Right lobe of liver (tissue), 6 donors: ENCODE results near the gene OTOP2. TPM values are rescaled to one million over a fixed set of nuclear protein-coding genes. Genes with fewer than 3 reads are reported as not detected.
A peak's percentile ranks its signal among the peaks of the same experiment; 100 is the strongest.

Source experiments
- ATAC-seq, 4 donors: fragments of 200-7000 bp; cut with Tn5 transposase; one replicate each; pipeline ENCODE4 v1.9.1; 2020; ENCODE audit warnings: mild to moderate bottlenecking in 4 of 4, moderate library complexity in 4 of 4
- DNase-seq, 3 donors: peaks; one replicate each; pipeline ENCODE4 v3.0.0-alpha.2; 2020
- H3K27ac ChIP-seq, 3 donors: fragments of 200-600 bp; one replicate each; pipeline ENCODE4 v1.8.0; 2022
- H3K27me3 ChIP-seq, 2 donors: fragments of 200-600 bp; one replicate each; pipeline ENCODE4 v1.8.0; 2022
- H3K36me3 ChIP-seq, 4 donors: fragments of 200-600 bp; sonication (generic) in 1 of 4; one replicate each; pipeline versions ENCODE4 v1.5.1 to v1.8.0; 2017 to 2022; ENCODE audit warnings: control low read depth in 1 of 4
- H3K4me1 ChIP-seq, 4 donors: fragments of 200-600 bp; sonication (generic) in 1 of 4; one replicate each; pipeline versions ENCODE4 v1.5.1 to v1.8.0; 2017 to 2022; ENCODE audit warnings: control low read depth in 1 of 4
- H3K4me3 ChIP-seq, 3 donors: fragments of 200-600 bp; one replicate each; pipeline ENCODE4 v1.8.0; 2022
- H3K9me3 ChIP-seq, 4 donors: fragments of 200-600 bp; sonication (generic) in 1 of 4; one replicate each; pipeline versions ENCODE4 v1.5.1 to v1.8.0; 2017 to 2022; ENCODE audit warnings: control low read depth in 1 of 4
- POLR2A ChIP-seq: fragments of 450-650 bp; IDR thresholded peaks from one replicate; pipeline ENCODE4 v1.6.1; 2017; ENCODE audit warnings: antibody characterized with exemption, mild to moderate bottlenecking
- WGBS: methylation state at CpG from one replicate; pipeline ENCODE4 v1.1.6; 2018; ENCODE audit warnings: low coverage, low lambda C conversion rate; ENCODE audit not compliant: insufficient coverage; ENCODE audit errors: missing lambda C conversion rate; 5-methylcytosine and 5-hydroxymethylcytosine counted together
- intact Hi-C, 2 donors: fragments of 100-400 bp; cut with DNase I; formaldehyde crosslinking; loops; one replicate each; pipeline versions ENCODE4 v1.11.2 to v1.14.1; 2022
- long read RNA-seq: library from polyadenylated mRNA; unstranded; transcript quantifications from one replicate; pipeline ENCODE4 v2.0.0, GENCODE V29; 2019
- total RNA-seq, 6 experiments: library from RNA; depleted of rRNA in 2 of 6; stranded (reverse); fragments of >200 nt in 2 of 6; fragmentation: NEBNext Ultra II Directional in 3 of 6; extraction: Animal tissue kit (Norgen Biotek cat#: 25700) in 3 of 6; gene quantifications; one replicate each; pipeline versions ENCODE4 v1.1.0 to v1.2.4, GENCODE V29; 2016 to 2023
- TF ChIP-seq, protein P1 (sequence below), 4 donors: fragments of 200-600 bp in 3 of 4; fragments of 450-650 bp in 1 of 4; IDR thresholded peaks; one replicate each; pipeline versions ENCODE4 v1.5.1 to v1.8.0; 2016 to 2022; ENCODE audit warnings: antibody characterized with exemption in 4 of 4, mild to moderate bottlenecking in 2 of 4
- donor health status: DM: no; HTN: yes; CAD: no.
- donor health status: DM: no; HTN: no; CAD: no.
- donor health status: DM: no; HTN: no; CAD: no.
- donor health status: DM: no; HTN: yes; CAD: no.
- donor health status: DM: no; HTN: yes; CAD: no.

OTOP2 gene, protein sequence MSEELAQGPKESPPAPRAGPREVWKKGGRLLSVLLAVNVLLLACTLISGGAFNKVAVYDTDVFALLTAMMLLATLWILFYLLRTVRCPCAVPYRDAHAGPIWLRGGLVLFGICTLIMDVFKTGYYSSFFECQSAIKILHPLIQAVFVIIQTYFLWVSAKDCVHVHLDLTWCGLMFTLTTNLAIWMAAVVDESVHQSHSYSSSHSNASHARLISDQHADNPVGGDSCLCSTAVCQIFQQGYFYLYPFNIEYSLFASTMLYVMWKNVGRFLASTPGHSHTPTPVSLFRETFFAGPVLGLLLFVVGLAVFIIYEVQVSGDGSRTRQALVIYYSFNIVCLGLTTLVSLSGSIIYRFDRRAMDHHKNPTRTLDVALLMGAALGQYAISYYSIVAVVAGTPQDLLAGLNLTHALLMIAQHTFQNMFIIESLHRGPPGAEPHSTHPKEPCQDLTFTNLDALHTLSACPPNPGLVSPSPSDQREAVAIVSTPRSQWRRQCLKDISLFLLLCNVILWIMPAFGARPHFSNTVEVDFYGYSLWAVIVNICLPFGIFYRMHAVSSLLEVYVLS
- total RNA-seq: not detected
- long read RNA-seq: 0 reads

DNA sequence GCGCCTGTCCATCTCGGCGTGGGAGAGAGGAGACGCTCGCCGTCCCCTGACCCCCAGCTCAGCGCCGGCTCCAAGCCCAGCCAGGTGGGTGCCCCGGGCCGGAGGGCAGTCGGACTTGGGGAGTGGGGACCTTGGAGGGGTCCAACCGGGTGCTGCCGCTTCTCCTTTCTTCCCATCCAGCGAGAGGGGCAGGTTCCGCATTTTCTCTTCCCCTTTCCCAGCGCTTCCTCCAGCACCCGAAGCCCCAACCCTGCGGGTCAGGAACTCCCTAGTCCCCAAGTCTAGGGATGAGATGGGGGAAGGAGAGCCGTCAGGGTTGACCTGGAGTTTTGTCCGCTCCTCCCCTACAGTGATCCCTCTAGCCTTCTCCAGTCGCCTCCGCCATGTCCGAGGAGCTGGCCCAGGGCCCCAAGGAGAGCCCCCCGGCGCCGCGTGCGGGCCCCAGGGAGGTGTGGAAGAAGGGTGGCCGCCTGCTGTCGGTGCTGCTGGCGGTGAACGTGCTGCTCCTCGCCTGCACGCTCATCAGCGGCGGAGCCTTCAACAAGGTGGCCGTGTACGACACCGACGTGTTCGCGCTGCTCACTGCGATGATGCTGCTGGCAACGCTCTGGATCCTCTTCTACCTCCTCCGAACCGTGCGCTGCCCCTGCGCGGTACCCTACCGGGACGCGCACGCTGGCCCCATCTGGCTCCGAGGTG is at the start of gene OTOP2:
TSS of gene OTOP2 (plus strand) at position 24 of the 699 bp plus-strand sequence. CDS start at position 384, 360 bp downstream.
- Histone ChIP-seq H3K36me3 (no peaks in the 10 kb centered on the region), H3K9me3 (no peaks in the 10 kb centered on the region), H3K4me3 (no peak within 1 kb of the TSS), H3K27ac (no peak within 1 kb of the TSS), H3K4me1 (peaks cover 0 to 12% (median 4%) of the 10 kb centered on the region in 4 donors), H3K27me3 (peaks cover 0 to 22% of the 10 kb centered on the region in 2 donors)
- intact Hi-C loops: loop anchor here in 1 of 2 donors (5.0 kb wide), 1 partner anchor 33 kb away; no protein-coding TSS in a partner anchor
- ATAC-seq (peak; percentile 7 to 56 (median 22)), DNase-seq (no peak)
- WGBS: 0% methylated on average over 9 of the region's 54 CpGs
- TF ChIP-seq, protein P1, sequence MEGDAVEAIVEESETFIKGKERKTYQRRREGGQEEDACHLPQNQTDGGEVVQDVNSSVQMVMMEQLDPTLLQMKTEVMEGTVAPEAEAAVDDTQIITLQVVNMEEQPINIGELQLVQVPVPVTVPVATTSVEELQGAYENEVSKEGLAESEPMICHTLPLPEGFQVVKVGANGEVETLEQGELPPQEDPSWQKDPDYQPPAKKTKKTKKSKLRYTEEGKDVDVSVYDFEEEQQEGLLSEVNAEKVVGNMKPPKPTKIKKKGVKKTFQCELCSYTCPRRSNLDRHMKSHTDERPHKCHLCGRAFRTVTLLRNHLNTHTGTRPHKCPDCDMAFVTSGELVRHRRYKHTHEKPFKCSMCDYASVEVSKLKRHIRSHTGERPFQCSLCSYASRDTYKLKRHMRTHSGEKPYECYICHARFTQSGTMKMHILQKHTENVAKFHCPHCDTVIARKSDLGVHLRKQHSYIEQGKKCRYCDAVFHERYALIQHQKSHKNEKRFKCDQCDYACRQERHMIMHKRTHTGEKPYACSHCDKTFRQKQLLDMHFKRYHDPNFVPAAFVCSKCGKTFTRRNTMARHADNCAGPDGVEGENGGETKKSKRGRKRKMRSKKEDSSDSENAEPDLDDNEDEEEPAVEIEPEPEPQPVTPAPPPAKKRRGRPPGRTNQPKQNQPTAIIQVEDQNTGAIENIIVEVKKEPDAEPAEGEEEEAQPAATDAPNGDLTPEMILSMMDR (IDR thresholded peaks at IDR 0.05): no peak
- TF ChIP-seq POLR2A: no peak

DNA sequence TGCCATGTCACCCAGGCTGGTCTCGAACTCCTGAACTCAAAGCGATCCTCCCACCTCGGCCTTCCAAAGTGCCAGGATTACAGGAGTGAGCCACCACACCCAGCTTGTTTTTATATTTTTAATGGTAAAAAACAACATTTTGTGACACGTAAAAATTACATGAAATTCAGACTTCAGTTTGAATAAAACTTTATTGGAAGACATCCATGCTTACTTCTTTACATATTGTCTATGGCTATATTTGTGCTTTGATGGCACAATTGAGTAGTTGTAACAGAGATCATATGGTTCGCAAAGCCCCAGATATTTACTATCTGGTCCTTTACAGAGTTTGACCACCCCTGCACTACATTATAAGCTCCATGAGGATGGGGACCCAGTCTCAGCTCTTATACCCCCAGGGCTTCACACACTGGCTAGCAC is 49.4 kb upstream of the OTOP2 start:
- Histone ChIP-seq H3K9me3 (no peaks in the 10 kb centered on the region), H3K36me3 (no peaks in the 10 kb centered on the region), H3K4me1 (peaks cover 0 to 12% (median 4%) of the 10 kb centered on the region in 4 donors), H3K27me3 (no peaks in the 10 kb centered on the region), H3K27ac (no peak overlapping the region), H3K4me3 (no peak overlapping the region)
- 97% methylated on average over 5 of the region's 5 CpGs for WGBS
- no peak for DNase-seq
- intact Hi-C loops: no loop called here
- TF ChIP-seq, protein P1 (IDR thresholded peaks at IDR 0.05): no peak
- TF ChIP-seq POLR2A: no peak
- no peak for ATAC-seq

DNA sequence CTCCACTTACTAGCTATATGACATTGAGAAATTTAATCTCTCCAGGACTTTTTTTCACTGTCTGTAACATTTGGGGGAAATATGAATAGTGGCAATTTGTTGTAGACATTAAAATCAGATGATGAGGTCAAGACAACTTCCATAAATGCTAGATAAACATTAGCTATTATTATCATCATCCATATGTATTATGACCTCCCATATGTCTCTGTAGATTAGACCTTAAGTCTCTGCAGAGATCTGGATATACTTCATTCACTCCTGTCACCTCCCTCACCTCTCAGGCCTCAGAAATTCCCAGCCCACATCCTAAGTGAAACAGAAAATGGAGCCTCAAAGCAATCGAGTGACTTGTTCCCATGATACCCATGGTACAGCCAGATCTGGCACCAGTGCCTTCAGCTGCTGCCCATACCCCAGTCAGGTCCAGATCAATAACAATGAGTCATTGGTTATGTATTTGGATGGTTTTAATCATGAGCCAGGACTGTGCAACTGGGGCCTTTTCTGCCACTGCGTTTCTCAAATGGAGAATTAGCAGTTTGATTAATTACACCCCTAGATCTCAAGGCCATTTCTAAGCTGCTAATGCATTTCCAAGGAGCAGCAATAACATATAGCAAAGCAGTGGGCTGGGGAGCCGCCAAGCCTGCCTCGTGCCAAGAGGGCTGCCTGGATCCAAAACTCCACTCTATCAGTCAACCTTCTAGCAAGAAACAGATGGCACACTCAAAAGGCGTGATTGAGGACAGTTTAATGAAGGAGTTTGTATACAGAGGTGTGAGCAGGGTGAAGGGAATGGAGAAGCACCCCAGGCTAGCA is 48.7 kb upstream of the OTOP2 start:
- H3K4me3 ChIP-seq: no peak overlapping the region
- no peaks in the 10 kb centered on the region for H3K27me3 ChIP-seq
- DNase-seq (no peak), ATAC-seq (peak in 1 of 4 donors; percentile 7)
- 60% methylated on average over 3 of the region's 5 CpGs for WGBS
- H3K36me3 ChIP-seq: no peaks in the 10 kb centered on the region
- intact Hi-C loops: no loop called here
- peaks cover 0 to 12% (median 4%) of the 10 kb centered on the region in 4 donors for H3K4me1 ChIP-seq
- no peak overlapping the region for H3K27ac ChIP-seq
- no peaks in the 10 kb centered on the region for H3K9me3 ChIP-seq
- TF ChIP-seq, protein P1 (IDR thresholded peaks at IDR 0.05): no peak
- TF ChIP-seq POLR2A: no peak

DNA sequence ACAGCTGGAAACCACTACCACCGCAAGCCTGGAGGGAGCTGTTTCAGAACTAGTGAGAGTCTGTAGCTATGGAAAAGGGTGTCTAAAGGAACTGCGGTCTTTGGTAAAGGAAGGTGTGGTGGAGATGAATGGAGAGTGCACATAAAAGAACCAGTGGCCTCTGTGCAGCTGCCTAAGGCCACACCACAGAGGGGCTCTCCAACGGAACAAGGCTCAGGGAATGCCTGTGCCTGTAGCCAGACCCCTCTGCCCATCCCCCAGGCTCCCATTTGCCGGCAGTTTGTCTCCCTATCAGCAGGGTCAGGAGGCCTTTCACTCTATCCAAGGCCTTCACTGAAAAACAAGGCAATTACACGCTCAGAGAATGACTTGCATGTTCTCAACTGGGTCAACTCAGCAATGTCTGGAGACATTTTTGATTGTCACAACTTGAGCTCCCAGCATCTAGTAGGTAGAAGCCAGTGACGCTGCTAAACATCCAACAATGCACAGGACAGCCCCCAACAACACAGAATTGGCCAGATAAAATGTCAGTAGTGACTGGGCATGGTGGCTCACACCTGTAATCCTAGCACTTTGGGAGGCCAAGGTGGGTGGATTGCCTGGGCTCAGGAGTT is 48.0 kb upstream of the OTOP2 start:
- H3K9me3 ChIP-seq: no peaks in the 10 kb centered on the region
- H3K27ac ChIP-seq: no peak overlapping the region
- no peak for TF ChIP-seq POLR2A
- TF ChIP-seq, protein P1 (IDR thresholded peaks at IDR 0.05): no peak
- H3K27me3 ChIP-seq: no peaks in the 10 kb centered on the region
- 95% methylated on average over 4 of the region's 6 CpGs for WGBS
- DNase-seq (no peak), ATAC-seq (no peak)
- H3K4me1 ChIP-seq: peaks cover 0 to 12% (median 4%) of the 10 kb centered on the region in 4 donors
- no peak overlapping the region for H3K4me3 ChIP-seq
- intact Hi-C loops: no loop called here
- no peaks in the 10 kb centered on the region for H3K36me3 ChIP-seq
